HCT116 (cell line): ENCODE measurements around the gene DDOST. TPM values are rescaled to one million over a fixed set of nuclear protein-coding genes. Genes with fewer than 3 reads are reported as not detected.

Source experiments
- ATAC-seq: fragments of 200-7000 bp; cut with Tn5 transposase; 2 replicates; pipeline ENCODE4 v1.9.1; 2020; ENCODE audit warnings: mild to moderate bottlenecking, moderate library complexity
- BruUV-seq: library from RNA; stranded (reverse); fragments of 400-500 nt; replicated peaks from 2 replicates; lab custom pipeline; 2021; lab: Mats Ljungman, UMichigan
- CTCF ChIA-PET: fragments of 300-600 bp; sonication (Branson Sonifier 250); formaldehyde crosslinking; loops from one replicate; lab custom pipeline; 2021; ENCODE audit warnings: antibody characterized with exemption; lab: Charles Lee
- POLR2A ChIA-PET: fragments of 300-600, 350-600 bp; sonication (Branson Sonifier 250); formaldehyde crosslinking; loops from one replicate; lab custom pipeline; 2021; ENCODE audit warnings: antibody characterized with exemption; lab: Charles Lee
- RAD21 ChIA-PET, 2 experiments: fragments of 300-600 bp; sonication (Branson Sonifier 250); formaldehyde crosslinking; loops; one replicate each; lab custom pipeline; 2023; ENCODE audit warnings: low total read pairs in 2 of 2; ENCODE audit not compliant: uncharacterized antibody in 2 of 2, unreplicated experiment in 2 of 2, low non-redundant PET in 1 of 2; lab: Charles Lee
- DNase-seq: peaks from one replicate; pipeline ENCODE4 v3.0.0-alpha.2; 2010; ENCODE audit warnings: low read depth, low spot score
- H2AFZ ChIP-seq: fragments of 200-600 bp; shearing (Covaris generic), sonication (generic); 2 replicates; pipeline ENCODE4 v1.6.1; 2017; ENCODE audit warnings: low read depth, mixed run types, mixed read lengths, antibody characterized with exemption, low read length; ENCODE audit not compliant: poor library complexity, severe bottlenecking
- H3K27ac ChIP-seq: 2 replicates; pipeline ENCODE4 v1.5.1; 2012; ENCODE audit warnings: low read depth, low read length
- H3K27me3 ChIP-seq: fragments of 200-600 bp; sonication (generic); 2 replicates; pipeline ENCODE4 v1.6.1; 2016; ENCODE audit warnings: mixed run types, low read length, mixed read lengths; ENCODE audit not compliant: insufficient read depth
- H3K36me3 ChIP-seq, 2 experiments: fragments of 200-500 bp in 1 of 2; fragments of 200-600 bp in 1 of 2; sonication (Bioruptor generic) in 1 of 2; sonication (generic) in 1 of 2; 2 replicates each; pipeline versions ENCODE4 v1.5.1 to v1.6.1; 2014 to 2016; ENCODE audit warnings: low read length in 2 of 2, inconsistent platforms in 1 of 2, mixed read lengths in 1 of 2, mixed run types in 1 of 2; ENCODE audit not compliant: insufficient read depth in 2 of 2, control insufficient read depth in 1 of 2
- H3K4me1 ChIP-seq, 2 experiments: fragments of 200-600 bp in 1 of 2; sonication (generic) in 1 of 2; 2 replicates each; pipeline versions ENCODE4 v1.5.1 to v1.6.1; 2012 to 2017; ENCODE audit warnings: low read length in 2 of 2, inconsistent platforms in 1 of 2, mild to moderate bottlenecking in 1 of 2, mixed read lengths in 1 of 2, mixed run types in 1 of 2, moderate library complexity in 1 of 2; ENCODE audit not compliant: insufficient read depth in 2 of 2, control insufficient read depth in 1 of 2
- H3K4me2 ChIP-seq: fragments of 200-600 bp; sonication (generic); 2 replicates; pipeline ENCODE4 v1.6.1; 2017; ENCODE audit warnings: mixed run types, low read length, mixed read lengths
- H3K4me3 ChIP-seq, 2 experiments: fragments of 200-600 bp in 1 of 2; sonication (generic) in 1 of 2; replicated peaks in 1 of 2; 2 replicates each; pipeline ENCODE4 v1.5.1; 2011 to 2016; ENCODE audit warnings: low read length in 2 of 2, control low read depth in 1 of 2, low read depth in 1 of 2, mild to moderate bottlenecking in 1 of 2, mixed read lengths in 1 of 2, mixed run types in 1 of 2
- H3K79me2 ChIP-seq: fragments of 200-600 bp; sonication (generic); 2 replicates; pipeline ENCODE4 v1.6.1; 2017; ENCODE audit warnings: mild to moderate bottlenecking, mixed run types, low read length, moderate library complexity, mixed read lengths; ENCODE audit not compliant: insufficient read depth
- H3K9ac ChIP-seq: fragments of 200-600 bp; sonication (generic); 2 replicates; pipeline ENCODE4 v1.6.1; 2016; ENCODE audit warnings: low read length, mixed read lengths
- H3K9me2 ChIP-seq: fragments of 200-600 bp; sonication (generic), shearing (Covaris generic); 2 replicates; pipeline ENCODE4 v1.6.1; 2017; ENCODE audit warnings: mixed run types, mild to moderate bottlenecking, moderate library complexity; ENCODE audit not compliant: insufficient read depth
- H3K9me3 ChIP-seq, 2 experiments: fragments of 200-500 bp in 1 of 2; fragments of 200-600 bp in 1 of 2; sonication (Bioruptor generic) in 1 of 2; sonication (generic) in 1 of 2; 2 replicates each; pipeline ENCODE4 v1.6.1; 2014 to 2017; ENCODE audit warnings: low read length in 2 of 2, mixed read lengths in 2 of 2, inconsistent platforms in 1 of 2, low read depth in 1 of 2, mild to moderate bottlenecking in 1 of 2, mixed run types in 1 of 2, moderate library complexity in 1 of 2; ENCODE audit not compliant: control insufficient read depth in 1 of 2, insufficient read depth in 1 of 2
- H4K20me1 ChIP-seq: fragments of 200-600 bp; sonication (generic), shearing (Covaris generic); 2 replicates; pipeline ENCODE4 v1.6.1; 2017; ENCODE audit warnings: mixed run types, mild to moderate bottlenecking, moderate library complexity; ENCODE audit not compliant: insufficient read depth
- CBX3 ChIP-seq: IDR thresholded peaks from 2 replicates; pipeline ENCODE4 v1.6.1; 2012; ENCODE audit warnings: low read depth
- CEBPB ChIP-seq: IDR thresholded peaks from 2 replicates; pipeline ENCODE4 v1.6.1; 2012; ENCODE audit warnings: low read depth
- CTCF ChIP-seq, 3 experiments: fragments of 200-600 bp in 1 of 3; sonication (generic) in 1 of 3; IDR thresholded peaks in 2 of 3; conservative IDR thresholded peaks in 1 of 3; 2 replicates each; pipeline ENCODE4 v1.5.1; 2012 to 2017; ENCODE audit warnings: low read depth in 2 of 3, low read length in 2 of 3, antibody characterized with exemption in 1 of 3, borderline replicate concordance in 1 of 3, control low read depth in 1 of 3, mild to moderate bottlenecking in 1 of 3, mixed read lengths in 1 of 3, mixed run types in 1 of 3, moderate library complexity in 1 of 3; ENCODE audit not compliant: insufficient read depth in 1 of 3
- EGR1 ChIP-seq: IDR thresholded peaks from 2 replicates; pipeline ENCODE4 v1.6.1; 2012; ENCODE audit warnings: low read depth
- FOSL1 ChIP-seq: IDR thresholded peaks from 2 replicates; pipeline ENCODE4 v1.6.1; 2012; ENCODE audit warnings: low read depth
- MAX ChIP-seq: IDR thresholded peaks from 2 replicates; pipeline ENCODE4 v1.6.1; 2012
- TCF7L2 ChIP-seq: IDR thresholded peaks from 2 replicates; pipeline ENCODE4 v1.7.0; 2011; ENCODE audit warnings: borderline replicate concordance, inconsistent platforms; ENCODE audit not compliant: insufficient read depth, insufficient read length; ENCODE audit errors: extremely low read depth
- intact Hi-C: fragments of 100-400 bp; cut with micrococcal nuclease; formaldehyde crosslinking; loops from 2 replicates; pipeline ENCODE4 v1.10.0; 2022
- total RNA-seq: library from RNA; stranded (reverse); gene quantifications from one replicate; pipeline ENCODE4 v1.2.1, GENCODE V29; 2021; ENCODE audit not compliant: unreplicated experiment

DDOST gene
- total RNA-seq, 1 experiment from 2014 or later = 387 TPM

GRCh38 chr1:20666804-20667203, 5.6 kb upstream of the DDOST start:
- H2AFZ ChIP-seq = no peak overlapping the region
- H4K20me1 ChIP-seq = no peaks in the 10 kb centered on the region
- no peaks in the 10 kb centered on the region for H3K9me3 ChIP-seq
- ATAC-seq (peak; percentile 74), DNase-seq (peak; percentile 29)
- H3K27ac ChIP-seq = no peak overlapping the region
- no TSS peak for BruUV-seq
- POLR2A ChIA-PET = interaction anchor here (0.6 kb wide), 1 partner anchor 336 kb away, joined by 3 read pairs; no protein-coding TSS in a partner anchor
- H3K4me3 ChIP-seq = no peak overlapping the region
- CTCF ChIA-PET = interaction anchor here (1.1 kb wide), 1 partner anchor 12 kb away, joined by 3 read pairs; no protein-coding TSS in a partner anchor
- intact Hi-C loops = no loop called here
- H3K4me2 ChIP-seq = peak overlapping the region; percentile 8; the same call in 1 of the 2 replicates
- no peaks in the 10 kb centered on the region for H3K27me3 ChIP-seq
- no peak overlapping the region for H3K9ac ChIP-seq
- H3K79me2 ChIP-seq = no peaks in the 10 kb centered on the region
- H3K36me3 ChIP-seq = no peaks in the 10 kb centered on the region
- no peaks in the 10 kb centered on the region for H3K9me2 ChIP-seq
- peaks cover 2 to 9% of the 10 kb centered on the region in 2 experiments; a peak in 1 of 4 replicates for H3K4me1 ChIP-seq
- TF ChIP-seq TCF7L2 = no peak
- TF ChIP-seq CBX3 = no peak
- TF ChIP-seq EGR1 = no peak
- no peak for TF ChIP-seq CEBPB
- no peak for TF ChIP-seq FOSL1
- no peak for TF ChIP-seq MAX
- TF ChIP-seq CTCF (IDR thresholded peaks at IDR 0.05 in 2 of 3, conservative IDR thresholded peaks at IDR 0.05 in 1 of 3; ENCODE audit: borderline replicate concordance in 1 of 3, insufficient read depth in 1 of 3, low read depth in 2 of 3, low read length in 2 of 3) = no peak
- RAD21 ChIA-PET = interaction anchor here in 1 of 2 experiments (0.6 kb wide), 1 partner anchor 146 kb away, joined by 6 read pairs; no protein-coding TSS in a partner anchor
